ENCODE data around the gene RASSF4.
"Not testable (repeated sequence)": the region's sequence is repeated elsewhere in the genome, so short reads cannot be mapped to it uniquely, and the experiment has no call there.

Gene RASSF4

GRCh38 chr10:44992070-44992731 is 32.6 kb downstream of the RASSF4 start:
- no peak for ATAC-seq

- no peak for ATAC-seq
Observed at GRCh38 chr10:44992732-44993225, 33.2 kb downstream of the RASSF4 start.

- ATAC-seq = no peak
Observed at GRCh38 chr10:44993226-44993921, 33.8 kb downstream of the RASSF4 start.

GRCh38 chr10:44993922-44994751 is 34.5 kb downstream of the RASSF4 start:
- no peak for ATAC-seq

DNA sequence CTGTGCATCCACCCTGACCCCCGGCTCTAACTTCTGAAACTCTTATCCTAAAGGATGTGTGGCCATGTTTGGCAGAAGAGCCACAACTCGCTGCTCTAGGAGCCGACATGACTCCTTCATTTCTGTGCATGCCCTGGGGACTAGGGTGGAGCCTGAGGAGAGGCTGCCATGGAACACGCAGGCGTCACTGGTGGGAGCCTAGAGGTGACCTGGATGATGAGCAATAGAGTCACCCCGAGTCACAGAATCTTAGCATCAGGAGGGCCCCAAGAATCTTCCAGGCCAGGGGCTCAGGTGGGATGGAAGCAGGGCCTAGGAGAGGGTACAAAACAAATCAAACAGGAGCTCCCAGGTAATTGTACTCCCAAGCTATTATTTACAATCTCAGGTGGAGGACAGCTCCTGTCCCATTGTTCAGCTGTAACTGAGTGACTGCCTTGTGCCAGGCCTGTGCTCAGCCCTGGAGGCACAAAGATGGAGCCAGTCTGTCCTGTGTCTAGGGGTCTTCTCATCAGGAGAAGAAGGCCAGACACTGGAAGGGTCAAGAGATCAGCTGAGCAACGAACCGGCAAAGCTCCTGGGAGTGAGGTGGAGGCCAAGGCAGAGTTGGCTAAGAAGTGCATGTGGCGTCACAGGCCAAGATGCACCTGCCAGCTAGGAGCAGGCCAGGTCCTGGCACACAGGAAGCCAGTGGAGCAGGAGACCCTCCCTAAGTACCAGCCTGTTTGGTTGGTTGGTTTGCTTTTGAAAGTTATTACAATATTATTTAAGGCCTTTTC is 35.3 kb downstream of the RASSF4 start:
- ATAC-seq = no peak

DNA sequence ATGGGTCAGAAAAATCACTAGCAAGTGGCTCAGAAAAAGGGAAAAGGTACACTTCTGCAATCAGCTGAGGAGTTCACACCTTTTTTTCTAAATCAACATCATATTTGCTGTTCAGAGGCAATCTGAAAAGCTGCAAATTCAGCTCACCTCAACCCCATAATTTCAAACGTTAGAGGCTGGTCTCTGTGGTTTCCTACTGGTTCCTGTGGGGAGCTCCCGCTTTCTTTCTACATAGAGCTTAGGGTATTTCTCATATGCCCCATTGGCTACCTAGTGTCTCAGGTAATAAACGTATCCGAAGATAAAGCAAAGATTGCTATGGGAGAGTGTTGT is 35.9 kb downstream of the RASSF4 start:
- ATAC-seq = no peak

DNA sequence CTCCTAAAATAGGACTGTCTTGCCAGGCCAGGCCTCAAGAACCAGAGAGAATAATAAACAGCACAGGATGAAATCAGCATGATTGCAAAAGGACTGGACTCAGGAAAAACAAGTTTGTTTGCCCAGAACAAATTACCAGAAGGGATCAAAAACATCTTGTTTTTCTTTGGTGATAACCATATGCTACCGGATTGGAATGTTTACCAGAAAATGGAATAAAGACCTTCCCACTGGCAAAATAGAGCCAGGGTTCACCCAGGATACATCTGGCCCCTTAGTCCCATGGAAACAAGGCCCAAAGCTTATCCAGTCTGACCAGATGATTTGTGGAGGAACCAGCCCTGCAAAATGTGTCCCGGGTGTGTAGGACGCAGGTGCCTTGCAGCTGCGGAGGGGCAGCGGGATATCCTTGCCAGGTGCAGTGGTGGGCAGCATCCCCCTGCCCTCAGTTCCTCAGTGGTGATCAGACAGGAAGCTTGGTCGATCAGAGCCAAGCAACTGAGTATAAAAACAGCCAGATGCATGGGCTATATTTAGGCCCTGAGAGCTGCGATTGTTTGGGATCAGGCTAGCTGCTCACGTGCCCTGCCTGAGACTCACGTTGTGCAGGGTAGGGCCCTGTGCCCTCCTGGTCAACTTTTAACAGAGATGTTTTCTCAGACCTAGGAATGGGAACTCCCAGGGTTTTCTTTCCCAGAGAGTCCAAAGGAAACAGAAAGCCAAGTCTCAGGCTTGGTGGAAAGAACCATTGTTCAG is 36.5 kb downstream of the RASSF4 start:
- ATAC-seq = no peak

DNA sequence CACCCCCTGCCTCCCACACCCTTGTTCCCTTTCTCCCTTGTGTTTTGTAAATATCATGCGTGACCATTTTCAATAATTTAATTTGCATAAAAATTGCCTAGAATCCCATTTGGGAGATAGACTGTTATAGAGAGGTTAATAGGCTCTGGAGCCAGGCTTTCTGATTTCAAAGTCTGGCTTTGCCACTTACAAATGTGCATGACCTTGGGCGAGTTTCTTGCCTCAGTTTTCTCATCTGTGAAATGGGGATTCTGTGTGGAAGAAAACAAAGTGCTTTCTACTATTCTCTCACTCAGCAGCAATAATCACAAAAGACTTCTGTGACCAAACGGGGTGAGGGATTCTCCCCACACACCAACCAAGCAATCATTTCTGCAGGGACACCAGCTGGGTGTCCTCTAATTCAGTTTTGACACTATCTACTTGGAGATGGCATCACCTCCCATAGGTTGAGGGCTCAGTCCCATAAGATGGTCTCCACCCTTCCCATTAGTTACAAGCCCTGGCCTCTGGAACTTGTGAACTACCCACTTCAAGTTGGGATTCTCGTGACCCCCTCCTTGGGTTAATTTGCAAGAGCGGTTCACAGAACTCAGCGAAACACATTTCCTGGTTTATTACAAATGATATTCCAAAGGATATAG is 37.6 kb downstream of the RASSF4 start:
- no peak for ATAC-seq

- no peak for ATAC-seq
Observed at GRCh38 chr10:44998146-44998631, 38.6 kb downstream of the RASSF4 start.

GRCh38 chr10:45000138-45000751 is 40.6 kb downstream of the RASSF4 start:
- no peak for ATAC-seq

DNA sequence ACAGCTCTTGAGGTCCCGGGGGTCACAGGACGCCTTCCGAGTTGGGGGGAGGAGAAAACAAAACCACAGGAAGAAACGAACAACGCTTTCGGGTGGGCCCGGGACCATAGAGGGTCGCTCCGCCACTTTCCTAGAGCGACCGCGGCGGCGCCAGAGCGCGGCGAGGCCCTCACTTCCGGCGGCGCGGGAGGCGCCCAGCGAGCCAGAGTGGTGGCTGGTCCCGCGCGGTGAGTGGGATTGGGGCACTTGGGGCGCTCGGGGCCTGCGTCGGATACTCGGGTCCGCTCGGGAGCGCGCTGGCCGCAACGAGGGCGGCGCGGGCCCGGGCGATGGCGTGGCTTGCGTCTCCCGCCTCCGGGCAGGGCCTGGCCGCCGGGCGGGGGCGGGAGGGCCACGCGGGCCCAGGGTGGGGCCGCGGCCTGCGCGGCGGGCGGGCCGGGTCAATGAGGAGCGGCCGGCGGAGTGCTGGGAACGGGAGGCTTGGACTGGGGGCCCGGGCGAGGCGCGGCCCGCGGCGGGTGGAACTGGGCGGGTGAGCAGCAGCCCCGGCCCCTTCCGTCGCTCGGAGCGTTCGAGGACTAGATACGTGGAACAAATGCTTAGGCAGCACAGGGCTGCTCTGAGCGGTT is 41.3 kb downstream of the RASSF4 start, which contains the start of gene ZNF22:
Gene ZNF22 (plus strand): TSS at position 172 of the 629 bp plus-strand sequence. CDS start 2,446 bp downstream, outside the sequence.
- ATAC-seq = peak; percentile 76 to 85

DNA sequence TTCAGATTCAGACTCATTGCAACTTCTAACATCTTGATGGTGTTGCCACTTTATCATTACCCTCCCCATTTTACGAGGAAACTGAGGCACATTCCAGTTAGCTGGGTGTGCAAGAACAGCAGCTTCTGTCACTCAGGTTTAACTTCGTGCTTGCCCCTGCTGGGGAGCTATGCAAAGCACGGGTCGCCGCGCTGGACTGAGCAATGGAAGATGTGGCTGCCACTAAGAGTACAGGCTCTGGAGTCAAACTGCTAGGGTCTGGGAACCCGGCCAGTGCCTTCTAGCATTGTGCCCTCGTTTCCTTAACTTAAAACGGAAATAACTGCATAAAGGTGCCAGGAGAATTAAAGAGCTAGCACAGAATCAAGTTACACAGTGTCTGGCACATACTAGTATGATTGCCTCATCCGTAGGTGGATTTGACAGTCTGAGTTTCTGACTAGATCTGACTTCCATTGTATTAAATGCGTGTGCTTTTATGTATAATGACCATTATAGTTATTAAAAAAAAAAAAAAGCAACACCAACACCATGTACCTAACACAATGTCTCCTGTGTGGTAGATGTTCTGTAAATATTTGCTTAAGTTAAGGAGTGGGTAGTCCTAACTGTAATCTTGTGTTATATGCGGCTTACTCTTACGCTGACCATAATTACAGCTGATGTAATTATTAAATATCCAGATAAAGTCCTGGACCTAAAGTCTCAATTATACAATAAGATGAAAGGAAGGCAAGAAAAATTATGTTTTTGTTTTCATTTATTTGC is 42.0 kb downstream of the RASSF4 start:
- peak; percentile 60 to 68 for ATAC-seq

DNA sequence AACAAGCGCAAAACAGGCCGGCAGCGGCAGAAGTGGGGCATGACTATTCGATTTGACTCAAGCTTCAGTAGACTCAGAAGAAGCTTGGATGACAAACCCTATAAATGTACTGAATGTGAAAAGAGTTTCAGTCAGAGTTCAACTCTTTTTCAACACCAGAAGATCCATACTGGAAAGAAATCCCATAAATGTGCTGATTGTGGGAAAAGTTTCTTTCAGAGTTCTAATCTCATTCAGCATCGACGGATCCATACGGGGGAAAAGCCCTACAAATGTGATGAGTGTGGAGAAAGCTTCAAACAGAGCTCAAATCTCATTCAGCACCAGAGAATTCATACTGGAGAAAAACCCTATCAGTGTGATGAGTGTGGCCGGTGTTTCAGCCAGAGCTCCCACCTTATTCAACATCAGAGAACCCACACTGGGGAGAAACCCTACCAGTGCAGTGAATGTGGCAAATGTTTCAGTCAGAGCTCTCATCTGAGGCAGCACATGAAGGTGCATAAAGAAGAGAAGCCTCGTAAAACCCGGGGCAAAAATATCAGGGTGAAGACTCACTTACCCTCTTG is 43.9 kb downstream of the RASSF4 start:
- ATAC-seq = no peak

DNA sequence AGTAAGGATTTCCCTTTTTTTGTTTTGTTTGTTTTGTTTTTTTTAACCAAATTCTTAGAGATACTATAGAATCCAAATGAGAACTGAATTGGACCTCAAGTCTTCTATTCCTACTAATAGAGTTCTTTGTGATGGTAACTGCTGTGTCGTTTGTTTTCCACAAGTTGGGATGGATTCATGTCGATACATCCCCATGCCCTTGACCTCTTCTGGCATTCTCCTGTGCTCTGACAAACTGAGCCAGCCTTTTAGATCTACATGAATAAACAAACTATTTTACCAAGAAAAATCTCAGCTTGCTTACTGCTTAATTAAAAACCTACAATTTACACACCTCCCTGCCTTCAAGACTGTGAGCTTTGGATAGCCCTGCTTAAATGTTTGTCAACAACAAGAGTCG is 45.1 kb downstream of the RASSF4 start:
- ATAC-seq = no peak

GRCh38 chr10:45005284-45005683 is 45.7 kb downstream of the RASSF4 start:
- no peak for ATAC-seq

GRCh38 chr10:45006276-45007030 is 46.9 kb downstream of the RASSF4 start:
- no peak for ATAC-seq

- ATAC-seq = peak in 1 of 2 donors; percentile 7
Observed at GRCh38 chr10:45008524-45009161, 49.0 kb downstream of the RASSF4 start.

DNA sequence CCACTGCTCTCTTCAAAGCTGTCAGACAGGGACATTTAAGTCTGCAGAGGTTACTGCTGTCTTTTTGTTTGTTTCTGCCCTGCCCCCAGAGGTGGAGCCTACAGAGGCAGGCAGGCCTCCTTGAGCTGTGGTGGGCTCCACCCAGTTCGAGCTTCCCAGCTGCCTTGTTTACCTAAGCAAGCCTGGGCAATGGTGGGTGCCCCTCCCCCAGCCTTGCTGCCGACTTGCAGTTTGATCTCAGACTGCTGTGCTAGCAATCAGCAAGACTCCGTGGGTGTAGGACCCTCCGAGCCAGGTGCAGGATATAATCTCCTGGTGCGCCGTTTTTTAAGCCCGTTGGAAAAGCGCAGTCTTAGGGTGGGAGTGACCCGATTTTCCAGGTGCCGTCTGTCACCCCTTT is 55.0 kb downstream of the RASSF4 start:
- not testable (repeated sequence) for ATAC-seq

All from activated CD4-positive, CD25-positive, alpha-beta regulatory T cell treated with anti-CD3 and anti-CD28 coated beads, Interleukin-2, amount 50 U/mL, for 24 hours (primary cell).